Activated T-cell treated with anti-CD3 and anti-CD28 coated beads, Interleukin-2, amount 50 U/mL, for 48 hours (primary cell): ENCODE data around the gene LMBR1L.
"Not testable (repeated sequence)": the region's sequence is repeated elsewhere in the genome, so short reads cannot be mapped to it uniquely, and the experiment has no call there.

Source experiments
- DNase-seq, 2 experiments: peaks; one replicate each; pipeline ENCODE4 v3.0.0-alpha.2; 2020

LMBR1L gene, protein sequence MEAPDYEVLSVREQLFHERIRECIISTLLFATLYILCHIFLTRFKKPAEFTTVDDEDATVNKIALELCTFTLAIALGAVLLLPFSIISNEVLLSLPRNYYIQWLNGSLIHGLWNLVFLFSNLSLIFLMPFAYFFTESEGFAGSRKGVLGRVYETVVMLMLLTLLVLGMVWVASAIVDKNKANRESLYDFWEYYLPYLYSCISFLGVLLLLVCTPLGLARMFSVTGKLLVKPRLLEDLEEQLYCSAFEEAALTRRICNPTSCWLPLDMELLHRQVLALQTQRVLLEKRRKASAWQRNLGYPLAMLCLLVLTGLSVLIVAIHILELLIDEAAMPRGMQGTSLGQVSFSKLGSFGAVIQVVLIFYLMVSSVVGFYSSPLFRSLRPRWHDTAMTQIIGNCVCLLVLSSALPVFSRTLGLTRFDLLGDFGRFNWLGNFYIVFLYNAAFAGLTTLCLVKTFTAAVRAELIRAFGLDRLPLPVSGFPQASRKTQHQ

DNA sequence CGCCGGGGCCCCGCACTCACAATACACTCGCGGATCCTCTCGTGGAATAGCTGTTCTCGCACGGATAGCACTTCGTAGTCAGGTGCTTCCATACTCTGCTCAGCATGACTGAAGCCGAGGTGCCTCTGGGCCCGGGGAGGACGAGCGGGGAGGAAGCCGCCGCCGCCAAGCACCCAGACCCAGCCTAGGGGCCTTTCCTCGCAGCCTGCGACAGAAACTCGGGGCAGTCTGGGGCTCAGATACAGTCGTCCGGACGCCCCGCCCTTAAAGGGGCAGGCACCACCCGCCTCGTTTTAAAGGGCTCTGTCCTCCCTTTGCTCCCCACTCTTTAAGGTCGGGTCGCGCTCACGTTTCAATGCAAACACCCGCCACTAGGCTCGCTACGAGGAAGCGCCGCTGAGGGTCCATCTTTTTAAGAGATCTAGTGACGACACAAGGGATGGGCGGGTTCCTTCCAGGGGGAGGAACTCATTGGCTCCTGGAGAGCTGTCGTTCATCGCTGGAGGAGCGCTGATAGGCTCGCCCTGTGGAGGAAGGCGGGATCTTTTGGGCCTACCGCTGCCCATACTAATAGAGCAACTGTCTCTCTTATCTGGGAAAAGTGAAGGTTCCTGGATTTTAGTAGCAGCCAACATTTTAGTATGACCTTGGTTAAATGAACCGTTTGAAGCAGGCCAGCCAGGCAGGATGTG is at the start of gene LMBR1L:
Gene LMBR1L (minus strand): TSS at position 384 of the 692 bp plus-strand sequence. CDS start 292 bp downstream, at position 92.
- peak; percentile 96 to 97 for DNase-seq

DNA sequence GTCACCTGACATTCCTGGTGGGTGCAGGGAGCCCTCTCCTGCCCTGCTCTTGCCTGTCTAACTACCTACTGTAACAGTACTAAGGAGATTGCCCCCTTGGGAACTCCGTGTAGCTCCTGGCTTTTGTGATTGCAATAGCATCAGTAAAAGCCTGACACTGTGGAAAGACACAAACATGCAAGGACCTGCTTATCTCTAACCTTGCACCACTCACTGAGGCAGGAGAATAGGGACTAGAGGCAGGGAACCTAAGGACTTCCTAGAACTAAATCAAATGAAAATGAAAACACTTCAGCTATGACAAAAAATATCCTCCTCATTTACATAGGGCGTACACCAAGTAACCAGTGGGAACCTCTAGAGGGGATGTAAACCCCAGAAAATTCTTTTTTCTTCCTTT is 49.8 kb upstream of the LMBR1L start:
- no peak for DNase-seq

- DNase-seq: no peak
Observed at GRCh38 chr12:49154221-49154620, 43.6 kb upstream of the LMBR1L start.

- no peak for DNase-seq
Observed at GRCh38 chr12:49147384-49147783, 36.7 kb upstream of the LMBR1L start.

DNA sequence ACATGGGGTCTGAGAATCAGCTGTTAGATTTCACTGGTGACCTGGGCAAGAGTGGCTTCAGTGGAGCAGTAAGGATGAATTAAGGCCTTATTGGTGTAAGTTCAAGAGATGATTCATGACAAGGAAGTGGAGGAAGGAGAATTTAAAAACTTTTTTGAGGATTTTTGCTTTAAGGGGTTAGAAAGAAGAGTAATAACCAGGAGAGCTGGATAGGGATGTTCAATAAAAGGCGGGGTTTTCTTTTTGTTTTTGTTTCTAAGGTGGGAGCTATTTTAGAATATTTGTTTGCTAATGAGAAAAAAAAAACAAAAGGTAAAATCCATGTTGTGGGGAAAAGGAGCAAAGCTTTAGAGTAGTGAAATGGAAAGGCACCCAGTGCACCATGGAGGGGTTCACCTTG is 35.8 kb upstream of the LMBR1L start:
- DNase-seq: no peak

GRCh38 chr12:49144384-49144783 is 33.7 kb upstream of the LMBR1L start:
- no peak for DNase-seq

GRCh38 chr12:49138999-49139398 is 28.4 kb upstream of the LMBR1L start:
- DNase-seq: no peak

GRCh38 chr12:49138587-49138986 is 27.9 kb upstream of the LMBR1L start:
- DNase-seq: no peak

DNA sequence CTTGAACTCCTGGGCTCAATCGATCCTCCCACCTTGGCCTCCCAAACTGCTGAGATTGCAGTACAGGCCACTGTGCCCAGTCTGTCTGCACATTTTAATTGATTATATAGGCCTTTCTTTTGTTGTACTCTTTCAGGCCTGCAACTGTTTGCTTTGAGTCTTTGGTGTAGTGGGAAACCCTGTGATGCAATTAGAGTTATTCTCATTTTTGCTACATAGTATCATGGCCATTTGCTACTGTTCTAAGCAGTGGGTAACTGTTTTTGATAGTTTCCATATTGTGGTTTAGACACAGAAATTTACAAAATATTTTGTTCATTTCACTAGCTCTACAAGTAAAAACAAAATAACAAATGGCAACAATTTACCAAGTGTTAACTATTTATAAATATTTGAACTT is 26.8 kb upstream of the LMBR1L start:
- DNase-seq: no peak

DNA sequence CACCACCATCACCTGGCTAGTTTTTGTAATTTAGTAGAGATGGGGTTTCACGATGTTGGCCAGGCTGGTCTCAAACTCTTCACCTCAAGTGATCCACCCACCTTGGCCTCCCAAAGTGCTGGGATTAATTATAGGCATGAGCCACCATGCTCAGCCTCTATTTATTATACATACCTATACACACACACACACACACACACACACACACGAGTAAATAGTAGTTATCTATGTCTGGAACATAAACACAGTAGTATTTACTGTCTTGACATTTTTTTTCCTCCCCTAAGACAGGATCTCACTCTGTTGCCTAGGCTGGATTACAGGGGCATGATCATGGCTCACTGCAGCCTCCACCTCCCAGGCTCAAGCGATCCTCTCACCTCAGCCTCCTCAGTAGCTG is 26.4 kb upstream of the LMBR1L start:
- DNase-seq: not testable (repeated sequence)

GRCh38 chr12:49133590-49133989 is 22.9 kb upstream of the LMBR1L start:
- no peak for DNase-seq

- DNase-seq: no peak
Observed at GRCh38 chr12:49133014-49133413, 22.4 kb upstream of the LMBR1L start.

- DNase-seq: no peak
Observed at GRCh38 chr12:49131894-49132461, 21.3 kb upstream of the LMBR1L start.

DNA sequence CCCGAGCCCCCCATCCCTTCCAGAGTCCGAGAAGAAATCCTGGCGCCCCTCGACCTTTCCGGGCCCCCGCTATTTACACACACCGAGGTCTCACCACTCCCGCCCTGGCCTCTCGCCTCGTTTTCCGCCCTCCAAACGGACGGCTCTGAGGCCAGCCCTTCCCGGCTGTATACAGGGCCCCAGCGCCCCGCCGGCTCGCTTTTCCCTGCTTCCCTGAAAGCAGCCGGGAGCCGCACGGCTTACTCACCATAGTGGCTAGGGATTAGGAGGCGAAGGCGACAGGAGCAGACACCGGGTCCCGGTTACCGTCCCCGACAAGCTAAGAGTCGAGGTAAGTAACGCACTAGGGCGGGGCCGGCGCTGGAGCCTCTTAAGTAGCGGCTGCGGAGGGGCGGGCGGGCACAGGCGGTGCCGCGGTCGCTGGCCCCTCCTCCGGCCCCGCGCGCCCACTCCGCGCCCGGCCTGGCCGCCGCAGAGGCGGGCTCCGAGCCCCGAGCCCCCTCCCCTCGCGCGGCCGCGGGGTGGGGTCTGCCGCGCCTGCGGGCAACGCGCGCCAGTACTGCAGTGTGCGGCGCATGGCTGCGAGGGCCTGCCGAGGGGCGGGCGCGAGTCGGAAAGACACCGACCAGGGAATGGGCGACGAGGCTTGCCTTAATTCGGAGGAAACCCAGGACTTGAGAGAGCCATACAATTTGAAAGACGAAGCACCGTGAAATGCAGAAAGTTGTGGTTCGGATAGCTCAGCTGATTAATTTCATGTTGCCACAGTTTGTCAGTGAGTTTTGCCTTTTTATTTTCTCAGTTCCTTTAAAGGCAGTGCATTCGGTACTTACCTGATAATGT is 20.6 kb upstream of the LMBR1L start, which contains the start of gene TUBA1B:
Gene TUBA1B (minus strand): TSS at position 345 of the 843 bp plus-strand sequence. CDS start 95 bp downstream, at position 250.
- DNase-seq: peak; percentile 94

DNA sequence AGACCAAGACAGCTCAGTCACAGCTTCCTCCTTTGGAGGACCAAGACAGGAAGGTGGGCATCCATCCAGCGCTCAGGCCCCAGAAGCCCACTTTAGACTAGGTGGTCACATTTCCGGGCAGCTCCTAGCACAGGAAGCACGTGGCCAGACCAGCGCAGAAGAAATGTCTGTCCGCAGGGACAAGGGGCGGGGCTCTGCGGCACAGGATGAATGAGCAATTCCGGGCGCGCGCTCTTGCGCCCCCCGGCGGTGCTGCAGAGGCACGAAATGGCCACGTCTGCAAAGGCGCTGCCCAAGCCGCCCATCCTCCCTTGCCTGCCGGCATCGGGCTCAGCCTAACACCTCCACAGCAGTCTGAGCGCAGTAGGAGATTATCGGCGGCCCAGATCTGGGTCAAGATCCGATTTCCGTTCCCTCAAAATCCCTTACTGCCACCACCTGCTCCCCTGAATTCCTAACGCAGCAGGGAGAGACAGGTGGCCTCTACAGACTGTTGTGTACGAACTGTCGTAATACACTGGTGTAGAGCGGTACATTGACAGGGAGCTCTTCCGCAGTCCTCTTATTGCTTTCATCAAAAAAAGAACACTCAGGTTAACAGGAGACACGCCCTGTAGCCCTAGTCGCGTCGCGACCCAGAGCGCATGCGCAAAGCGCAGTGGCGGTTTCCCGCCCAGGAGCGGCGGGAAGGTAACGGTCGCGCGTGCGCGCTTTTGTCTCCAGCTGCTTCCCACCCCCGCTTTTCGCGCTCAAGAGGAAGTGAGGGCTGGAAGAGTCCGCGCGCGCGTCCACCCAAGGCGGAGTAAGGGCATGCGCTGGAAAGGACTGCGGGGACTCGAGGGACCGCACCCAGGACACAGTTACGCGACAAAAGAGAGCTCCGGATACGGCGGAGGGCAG is 19.8 kb upstream of the LMBR1L start:
- peak; percentile 93 to 94 for DNase-seq

GRCh38 chr12:49129332-49130150 is 18.9 kb upstream of the LMBR1L start:
- no peak for DNase-seq

DNA sequence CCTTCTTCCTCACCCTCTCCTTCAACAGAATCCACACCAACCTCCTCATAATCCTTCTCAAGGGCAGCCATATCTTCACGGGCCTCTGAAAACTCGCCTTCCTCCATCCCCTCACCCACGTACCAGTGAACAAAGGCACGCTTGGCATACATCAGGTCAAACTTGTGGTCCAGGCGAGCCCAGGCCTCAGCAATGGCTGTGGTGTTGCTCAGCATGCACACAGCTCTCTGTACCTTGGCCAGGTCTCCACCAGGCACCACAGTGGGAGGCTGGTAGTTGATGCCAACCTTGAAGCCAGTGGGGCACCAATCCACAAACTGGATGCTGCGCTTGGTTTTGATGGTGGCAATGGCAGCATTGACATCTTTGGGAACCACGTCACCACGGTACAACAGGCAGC is 17.3 kb upstream of the LMBR1L start:
- not testable (repeated sequence) for DNase-seq

GRCh38 chr12:49126852-49127763 is 16.5 kb upstream of the LMBR1L start:
- DNase-seq: peak; percentile 47 to 54

- DNase-seq: no peak
Observed at GRCh38 chr12:49121047-49121696, 10.5 kb upstream of the LMBR1L start.
